ENCODE measurements around the gene AGBL1.

- TF ChIP-seq EZH2 (IDR thresholded peaks at IDR 0.05) = no peak
- TF ChIP-seq CTCF (IDR thresholded peaks at IDR 0.05) = no peak
- TF ChIP-seq EZH2phosphoT487 (IDR thresholded peaks at IDR 0.05) = no peak
Measured at GRCh38 chr15:86375733-86376280, 296.1 kb downstream of the AGBL1 start.

All from neural progenitor cell (in vitro differentiated cells).